ENCODE data around the gene KDM4B. TPM values are rescaled to one million over a fixed set of nuclear protein-coding genes. Genes with fewer than 3 reads are reported as not detected.

The KDM4B gene
- total and polyA plus RNA-seq, 2 of the 8 experiments (the other 6 are each of a cell fraction or from before 2014, with no cell fraction given), result 12.0 to 31.9 TPM

- H4K91ac ChIP-seq (replicated peaks; ENCODE audit: insufficient read length, low read length), result no peak overlapping the region
- H2BK5ac ChIP-seq (ENCODE audit: low read depth, low read length), result no peak overlapping the region
- no peak overlapping the region for H2BK12ac ChIP-seq (ENCODE audit: low read depth, low read length)
- H3K4me2 ChIP-seq (ENCODE audit: insufficient read depth in 1 of 2, low read depth in 2 of 2, low read length in 2 of 2), result no peak overlapping the region
- H4K20me1 ChIP-seq (replicated peaks in 1 of 2; ENCODE audit: control insufficient read depth in 1 of 2, insufficient read depth in 2 of 2, low read length in 2 of 2), result peaks cover 5 to 12% of the 10 kb centered on the region in 2 experiments
- FAIRE-seq, result no peak
- H2AFZ ChIP-seq (ENCODE audit: low read length), result no peak overlapping the region
- peaks cover 4 to 43% (median 28%) of the 10 kb centered on the region in 4 experiments; a peak in 6 of 8 replicates for H3K36me3 ChIP-seq (ENCODE audit: control insufficient read depth in 2 of 4, insufficient read depth in 4 of 4, low read length in 3 of 4)
- no peak overlapping the region for H4K8ac ChIP-seq (ENCODE audit: extremely low read depth, insufficient read depth, low read length)
- H3K4ac ChIP-seq (replicated peaks; ENCODE audit: insufficient read length, low read depth, low read length), result no peak overlapping the region
- H2BK15ac ChIP-seq (ENCODE audit: low read length), result no peak overlapping the region
- H2AK5ac ChIP-seq (ENCODE audit: low read depth, low read length), result no peak overlapping the region
- H2BK20ac ChIP-seq (ENCODE audit: low read length), result no peak overlapping the region
- no peak overlapping the region for H2BK120ac ChIP-seq (replicated peaks; ENCODE audit: low read depth, low read length)
- H3K56ac ChIP-seq (replicated peaks; ENCODE audit: insufficient read length, low read depth, low read length), result no peak overlapping the region
- ChIA-PET POLR2A (ENCODE audit: partially characterized antibody) (no interaction called here), CTCF (ENCODE audit: partially characterized antibody) (interaction anchor here (3.7 to 7.9 kb wide), 2 partner anchors 6 to 97 kb away, joined by 13 to 51 read pairs; no protein-coding TSS in a partner anchor)
- H3K23ac ChIP-seq (ENCODE audit: insufficient read length), result no peak overlapping the region
- DNase-seq (ENCODE audit: low read depth in 1 of 2, low spot score in 2 of 2), result no peak
- H3K79me2 ChIP-seq (ENCODE audit: control insufficient read depth in 1 of 2, insufficient read depth in 2 of 2, low read length in 2 of 2), result peaks cover 0 to 2% of the 10 kb centered on the region in 2 experiments; a peak in 1 of 4 replicates
- H3K14ac ChIP-seq (ENCODE audit: insufficient read length), result no peak overlapping the region
- H3K18ac ChIP-seq (ENCODE audit: extremely low read depth, low read length), result no peak overlapping the region
- 84% methylated on average over 7 of the region's 7 CpGs; no CpG with 5 or more reads in 1 of the 2 experiments for WGBS, 2 experiments (ENCODE audit: extremely low coverage in 1 of 2, insufficient coverage in 1 of 2, insufficient read length in 1 of 2, insufficient replicate concordance in 2 of 2, low coverage in 1 of 2, low lambda C conversion rate in 2 of 2, missing lambda C conversion rate in 1 of 2)
- no peak overlapping the region for H4K5ac ChIP-seq (ENCODE audit: insufficient read length, low read depth, low read length)
- H3K27ac ChIP-seq (ENCODE audit: low read depth, low read length), result no peak overlapping the region
- no peaks in the 10 kb centered on the region for H3K27me3 ChIP-seq (replicated peaks in 1 of 4; ENCODE audit: control insufficient read depth in 3 of 4, extremely low read depth in 1 of 4, insufficient read depth in 3 of 4, low read length in 3 of 4)
- no peak overlapping the region for H3K4me3 ChIP-seq (ENCODE audit: extremely low read depth in 1 of 4, insufficient read depth in 2 of 4, low read depth in 3 of 4, low read length in 4 of 4)
- no peaks in the 10 kb centered on the region for H3K23me2 ChIP-seq (ENCODE audit: low read depth, low read length)
- H3K9me3 ChIP-seq (ENCODE audit: insufficient read depth in 2 of 2, low read depth in 1 of 2, low read length in 1 of 2), result no peaks in the 10 kb centered on the region
- TF ChIP-seq EGR1 (IDR thresholded peaks at IDR 0.05; ENCODE audit: borderline replicate concordance, low read depth, low read length), result no peak
- TF ChIP-seq HDAC2 (IDR thresholded peaks at IDR 0.05; ENCODE audit: borderline replicate concordance in 1 of 2, low read depth in 2 of 2, low read length in 2 of 2), result no peak
- TF ChIP-seq RXRA (IDR thresholded peaks at IDR 0.05; ENCODE audit: insufficient read depth, low read depth, low read length), result no peak
- no peak for TF ChIP-seq SP1 (IDR thresholded peaks at IDR 0.05; ENCODE audit: low read depth, low read length)
- no peak for TF ChIP-seq MAFK (IDR thresholded peaks at IDR 0.05; ENCODE audit: low read depth, low read length)
- no peak for TF ChIP-seq SRF (IDR thresholded peaks at IDR 0.05; ENCODE audit: low read depth, low read length)
- TF ChIP-seq CHD2 (IDR thresholded peaks at IDR 0.05; ENCODE audit: low read length), result no peak
- no peak for TF ChIP-seq BRCA1 (IDR thresholded peaks at IDR 0.05; ENCODE audit: low read depth, low read length)
- no peak for TF ChIP-seq GABPA (IDR thresholded peaks at IDR 0.05; ENCODE audit: borderline replicate concordance, insufficient read depth, low read length)
- TF ChIP-seq EZH2 (IDR thresholded peaks at IDR 0.05; ENCODE audit: low read depth, low read length, severe bottlenecking), result no peak
- TF ChIP-seq CBX5 (IDR thresholded peaks at IDR 0.05; ENCODE audit: low read depth, low read length), result no peak
- no peak for TF ChIP-seq POLR2A (IDR thresholded peaks at IDR 0.05; ENCODE audit: control extremely low read depth in 1 of 2, low read depth in 2 of 2, low read length in 2 of 2)
- TF ChIP-seq SP4 (IDR thresholded peaks at IDR 0.05; ENCODE audit: low read length), result no peak
- no peak for TF ChIP-seq KDM5A (IDR thresholded peaks at IDR 0.05; ENCODE audit: low read length)
- TF ChIP-seq ASH2L (IDR thresholded peaks at IDR 0.05; ENCODE audit: low read length), result no peak
- peaks cover 4% of the 10 kb centered on the region for H3K79me1 ChIP-seq (ENCODE audit: low read depth, low read length)
- H3K9ac ChIP-seq (replicated peaks in 1 of 4; ENCODE audit: extremely low read depth in 1 of 4, low read depth in 3 of 4, low read length in 3 of 4), result no peak overlapping the region
- peaks cover 0 to under 1% (median 0%) of the 10 kb centered on the region in 4 experiments; a peak in 2 of 7 replicates for H3K4me1 ChIP-seq (replicated peaks in 1 of 4; ENCODE audit: control insufficient read depth in 3 of 4, insufficient read depth in 4 of 4, low read length in 3 of 4)
These were observed 35.4 kb upstream of the KDM4B start for GRCh38 chr19:4933528-4933927.
